Dermis lymphatic vessel endothelial cell (primary cell): ENCODE measurements around the gene VIPAS39. TPM values are rescaled to one million over a fixed set of nuclear protein-coding genes. Genes with fewer than 3 reads are reported as not detected.

Source experiments
- total RNA-seq: library from RNA; depleted of rRNA; stranded (reverse); fragments of >200 nt; gene quantifications from 2 replicates; pipeline ENCODE4 v1.2.1, GENCODE V29; 2014

Gene VIPAS39
- 22.3 and 32.7 TPM in 2 replicates for total RNA-seq

GRCh38 chr14:77457522-77458248, at the start of gene VIPAS39, which contains the start of gene AHSA1:
TSS of gene VIPAS39 (minus strand) at chr14:77457601. CDS start at chr14:77454102, 3,499 bp downstream.
TSS of gene AHSA1 (plus strand) at chr14:77458093. CDS start at chr14:77458190, 97 bp downstream.

GRCh38 chr14:77498120-77498979, 40.9 kb upstream of the VIPAS39 start, which contains the start of gene ISM2:
TSS of gene ISM2 (minus strand) at chr14:77498816. CDS start at chr14:77498793, 23 bp downstream.

GRCh38 chr14:77423423-77423822, 34.0 kb downstream of the VIPAS39 start, which contains the start of gene NOXRED1:
TSS of gene NOXRED1 (minus strand) at chr14:77423523. CDS start at chr14:77422889, 634 bp downstream.

GRCh38 chr14:77376771-77377501, 80.5 kb downstream of the VIPAS39 start, which contains the start of the genes SAMD15 and TMED8:
TSS of gene SAMD15 (plus strand) at chr14:77377379. CDS start at chr14:77377419, 40 bp downstream.
TSS of gene TMED8 (minus strand) at chr14:77377094. CDS start at chr14:77377053, 41 bp downstream.

Other genes starting within 250 kb of the VIPAS39 start
- gene NGB, start 186.4 kb downstream of the VIPAS39 start, total RNA-seq = not detected in 2 replicates
- 4.3 and 6.4 TPM in 2 replicates for gene POMT2, start 136.7 kb downstream of the VIPAS39 start, total RNA-seq
- gene GSTZ1, start 136.6 kb downstream of the VIPAS39 start, total RNA-seq = 24.8 and 27.7 TPM in 2 replicates
- gene TMED8, start 80.5 kb downstream of the VIPAS39 start, total RNA-seq = 8.3 and 9.9 TPM in 2 replicates
- gene SAMD15, start 80.2 kb downstream of the VIPAS39 start, total RNA-seq = 0.33 and 1.2 TPM in 2 replicates
- 0.11 and 0.17 TPM in 2 replicates for gene NOXRED1, start 34.1 kb downstream of the VIPAS39 start, total RNA-seq
- gene AHSA1, start 492 bp upstream of the VIPAS39 start, total RNA-seq = 60.9 and 82.9 TPM in 2 replicates
- 0.09 TPM in 1 of 2 replicates, not detected in the other for gene ISM2, start 41.2 kb upstream of the VIPAS39 start, total RNA-seq
- 80.3 and 85.1 TPM in 2 replicates for gene SPTLC2, start 159.0 kb upstream of the VIPAS39 start, total RNA-seq